Measurements from ENCODE around the gene B4GALT4.
"Not testable (repeated sequence)": the region's sequence is repeated elsewhere in the genome, so short reads cannot be mapped to it uniquely, and the experiment has no call there.

Gene B4GALT4

DNA sequence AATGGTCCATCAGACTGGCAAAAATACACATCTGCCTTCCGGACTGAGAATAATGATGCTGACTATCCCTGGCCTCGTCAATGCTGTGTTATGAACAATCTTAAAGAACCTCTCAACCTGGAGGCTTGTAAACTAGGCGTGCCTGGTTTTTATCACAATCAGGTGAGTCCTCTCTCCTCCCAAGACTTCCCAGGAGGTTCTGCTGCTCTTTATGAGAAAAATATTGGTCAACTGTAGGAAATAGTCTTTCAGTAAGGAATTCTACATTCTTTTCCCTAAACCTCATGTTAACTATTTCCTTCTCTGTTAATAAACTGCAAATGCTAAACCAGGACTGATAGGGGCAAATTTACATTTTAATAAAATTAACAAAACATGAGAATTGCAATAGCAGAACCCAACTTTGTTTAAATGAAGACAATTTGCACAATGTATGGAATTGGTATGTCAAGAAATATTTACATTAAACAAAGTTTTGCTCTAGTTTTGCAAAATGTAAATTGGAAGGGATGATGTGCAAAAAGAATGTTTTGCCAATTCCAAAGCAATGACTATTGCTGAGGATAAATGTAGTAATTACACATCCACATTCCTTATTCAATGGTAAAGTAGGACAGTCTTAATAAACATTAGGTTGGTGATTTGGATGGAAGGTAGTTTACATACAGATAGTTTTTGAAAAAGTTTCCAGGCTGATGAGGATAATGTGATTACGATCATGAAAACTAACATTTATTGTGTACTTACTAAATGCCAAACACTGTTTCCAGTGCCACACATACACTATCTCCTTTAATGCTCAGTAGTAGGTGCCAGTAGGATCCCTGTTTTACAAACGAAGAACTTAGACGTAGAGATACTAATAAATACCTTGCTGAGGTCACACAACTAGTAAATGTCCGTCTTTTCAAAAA is 46.2 kb downstream of the B4GALT4 start:
- no peak for DNase-seq

DNA sequence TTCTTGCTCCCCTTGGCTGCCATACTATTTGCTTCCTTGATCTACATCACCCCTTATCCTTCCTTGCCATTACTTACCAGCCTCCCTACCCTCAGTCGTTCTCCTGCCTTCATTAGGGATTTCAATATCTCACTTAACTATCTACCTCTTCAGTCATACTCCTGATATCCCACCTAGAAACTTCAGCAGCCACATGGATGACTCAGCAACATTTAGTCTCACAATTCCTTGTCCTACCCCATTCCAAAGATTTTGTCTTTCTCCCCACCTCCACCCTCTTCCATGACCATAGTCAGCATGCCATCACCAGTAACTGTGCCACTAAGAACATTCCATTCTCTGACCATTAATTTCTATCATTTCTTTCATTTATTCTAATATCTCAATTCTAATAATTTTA is 48.9 kb downstream of the B4GALT4 start:
- DNase-seq: no peak

DNA sequence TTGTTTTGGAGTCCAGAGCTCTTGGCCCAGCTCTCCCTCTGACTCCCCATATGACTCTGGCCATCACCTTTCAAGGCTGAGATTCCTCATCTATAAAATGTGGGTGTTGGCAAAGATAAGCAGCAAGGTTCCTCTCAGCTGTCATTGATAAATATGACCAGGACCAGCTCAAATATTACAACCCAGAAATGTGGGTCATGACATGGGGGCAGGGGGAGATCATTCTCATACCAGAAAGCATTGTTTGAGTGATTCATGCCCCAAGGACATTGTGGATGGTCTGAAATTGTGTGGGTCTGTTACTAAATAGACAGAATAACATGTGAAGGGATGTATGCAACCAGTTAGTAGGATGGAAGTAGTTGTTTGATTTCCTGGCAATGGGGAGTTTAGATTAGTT is 53.4 kb downstream of the B4GALT4 start:
- DNase-seq: no peak

DNA sequence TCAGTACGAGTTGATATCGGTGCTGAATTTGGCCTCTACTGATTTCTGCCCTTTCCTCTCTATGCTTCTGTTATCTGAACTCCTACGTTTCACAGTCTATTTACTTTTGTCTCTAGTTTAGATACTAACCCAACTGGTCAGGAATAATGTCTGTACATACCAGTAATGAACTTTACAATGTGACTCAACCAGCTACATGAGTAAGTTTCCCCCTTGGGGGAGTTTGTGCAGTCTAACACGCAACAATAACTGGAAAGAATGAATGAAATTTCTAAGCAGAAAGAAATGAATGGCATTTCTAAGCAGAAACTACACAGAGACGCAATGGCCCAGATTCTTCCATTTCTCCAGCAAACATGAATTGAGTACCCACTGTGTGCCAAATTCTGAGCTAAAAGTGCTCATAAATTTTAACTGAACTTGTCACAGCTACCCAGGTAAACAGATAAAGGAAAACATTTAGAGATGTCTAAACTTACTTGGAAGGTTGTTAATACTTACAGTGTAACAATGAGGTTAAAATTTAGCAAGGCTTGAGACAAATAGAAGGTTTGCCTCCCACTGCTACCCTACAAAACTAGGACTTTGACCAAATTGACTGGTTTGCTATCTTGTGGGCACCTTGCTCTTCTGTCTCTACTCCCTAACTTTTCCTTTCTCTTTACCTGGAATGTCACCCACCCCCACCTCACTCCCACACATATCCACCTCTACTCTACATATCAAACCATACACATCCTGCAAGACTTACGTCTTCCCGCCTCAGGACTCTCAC is 55.7 kb downstream of the B4GALT4 start:
- DNase-seq: no peak

DNA sequence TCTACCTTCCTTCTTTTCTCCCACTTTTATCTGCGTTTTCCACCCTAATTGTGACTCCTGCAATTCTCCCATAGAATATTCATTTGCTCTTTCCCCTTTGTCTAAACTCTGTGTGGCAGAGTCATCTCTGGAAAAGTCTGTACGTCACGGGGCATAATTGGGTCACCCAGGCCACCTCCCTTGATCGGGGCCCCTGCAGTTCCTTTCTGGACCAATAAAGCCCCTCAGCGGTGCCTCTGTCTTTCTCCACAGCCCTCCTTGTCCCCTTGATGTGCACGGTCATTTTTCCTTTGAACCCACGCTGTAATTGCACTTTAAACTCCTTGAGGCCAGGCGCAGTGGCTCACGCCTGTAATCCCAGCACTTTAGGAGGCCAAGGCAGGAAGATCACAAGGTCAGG is 56.6 kb downstream of the B4GALT4 start:
- DNase-seq: no peak

DNA sequence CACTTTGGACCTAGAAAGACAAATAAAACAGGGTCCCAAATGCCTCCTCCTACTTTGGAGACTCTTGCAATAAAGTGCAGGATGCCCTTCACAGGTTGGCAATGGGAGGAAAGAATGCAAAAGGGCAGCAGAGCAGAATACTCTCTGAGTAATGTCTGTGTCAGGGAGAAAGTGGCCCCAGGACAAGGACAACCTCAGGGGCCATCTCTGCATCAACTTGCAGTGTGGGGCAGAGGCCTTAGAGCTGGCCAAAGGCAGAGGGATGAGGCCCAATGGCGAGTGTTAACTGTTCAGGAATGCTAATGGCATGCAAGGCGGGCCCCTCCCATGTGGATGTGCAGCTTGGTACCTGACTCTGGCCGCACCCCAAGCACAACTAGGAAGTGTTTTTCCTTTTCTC is 58.9 kb downstream of the B4GALT4 start:
- no peak for DNase-seq

DNA sequence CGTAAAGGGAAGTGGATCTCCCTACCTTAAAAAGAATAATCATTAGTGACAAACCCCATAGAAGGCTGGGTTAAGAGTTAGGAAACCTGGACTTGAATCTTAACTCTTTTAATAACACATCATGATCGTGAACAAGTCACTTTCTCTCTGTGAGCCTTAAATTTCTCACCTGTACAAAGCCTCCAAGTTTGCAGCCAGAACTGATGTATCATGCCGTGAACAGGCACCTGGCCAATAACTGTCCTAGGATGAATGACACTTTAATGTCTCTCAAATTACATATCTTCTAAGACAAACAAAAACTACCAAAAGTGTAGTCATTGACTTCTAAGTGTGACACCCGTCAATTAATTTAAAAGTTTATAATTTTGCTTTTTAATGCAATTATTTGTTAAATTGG is 63.4 kb downstream of the B4GALT4 start:
- DNase-seq: no peak

DNA sequence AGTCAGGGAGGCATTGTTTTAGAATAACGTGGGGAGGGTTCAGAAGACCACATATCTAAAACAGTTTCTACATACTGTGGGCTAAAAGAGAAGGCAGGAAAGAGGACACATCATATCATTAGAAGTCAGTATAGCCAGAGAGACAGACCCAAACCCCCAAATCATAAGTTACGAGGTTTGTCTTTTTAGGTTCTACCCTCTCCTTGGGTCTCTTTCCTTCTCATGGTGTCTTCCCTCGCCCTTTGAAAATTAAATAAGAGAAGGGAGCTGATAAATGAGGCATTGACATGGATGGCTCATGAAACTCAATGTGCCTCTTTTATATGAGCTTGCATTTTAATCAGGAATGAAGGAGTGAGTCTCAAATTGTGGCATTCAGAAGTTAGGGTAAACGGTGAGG is 63.9 kb downstream of the B4GALT4 start:
- DNase-seq: no peak

DNA sequence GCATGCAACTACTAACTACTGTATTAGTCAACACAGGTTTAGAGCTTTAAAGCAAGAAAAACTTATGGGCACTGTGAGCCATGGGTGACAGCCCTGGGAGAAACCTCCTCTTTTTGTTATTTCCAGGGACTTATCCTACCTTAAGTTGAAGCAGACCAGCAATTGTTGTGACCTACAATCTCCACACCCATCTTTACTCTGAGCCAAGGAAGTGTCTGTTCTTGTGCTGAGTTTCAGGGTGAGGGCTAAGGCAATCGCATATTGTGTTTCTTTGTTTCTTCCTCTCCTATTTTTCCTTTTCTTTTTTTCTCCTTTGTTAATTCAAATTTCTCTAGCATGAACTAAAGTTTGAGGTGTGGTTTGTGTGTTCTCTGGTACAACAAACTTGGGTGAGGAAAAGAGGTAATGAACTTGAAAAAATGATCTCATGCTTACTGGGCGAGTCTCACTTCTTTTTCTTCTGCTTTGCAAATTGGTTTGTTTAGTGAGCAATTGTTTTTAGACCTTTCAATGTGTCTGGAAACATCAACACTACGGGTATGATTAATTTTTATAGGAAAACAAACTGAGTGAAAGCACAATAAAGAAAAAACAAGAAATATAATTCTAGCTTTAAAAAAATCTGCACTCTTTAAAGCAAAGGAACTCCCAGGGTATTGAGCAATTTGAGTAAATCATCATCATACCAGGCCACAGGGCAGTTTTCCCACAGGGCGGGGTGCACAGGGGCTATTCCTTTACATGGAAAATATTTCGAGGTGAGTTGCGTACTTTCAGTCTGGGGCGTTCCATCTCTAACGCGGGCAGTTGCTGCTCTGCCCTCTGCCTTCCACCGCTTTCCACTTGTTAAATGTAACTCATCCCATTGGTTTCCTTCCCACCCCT is 64.6 kb downstream of the B4GALT4 start:
- no peak for DNase-seq

DNA sequence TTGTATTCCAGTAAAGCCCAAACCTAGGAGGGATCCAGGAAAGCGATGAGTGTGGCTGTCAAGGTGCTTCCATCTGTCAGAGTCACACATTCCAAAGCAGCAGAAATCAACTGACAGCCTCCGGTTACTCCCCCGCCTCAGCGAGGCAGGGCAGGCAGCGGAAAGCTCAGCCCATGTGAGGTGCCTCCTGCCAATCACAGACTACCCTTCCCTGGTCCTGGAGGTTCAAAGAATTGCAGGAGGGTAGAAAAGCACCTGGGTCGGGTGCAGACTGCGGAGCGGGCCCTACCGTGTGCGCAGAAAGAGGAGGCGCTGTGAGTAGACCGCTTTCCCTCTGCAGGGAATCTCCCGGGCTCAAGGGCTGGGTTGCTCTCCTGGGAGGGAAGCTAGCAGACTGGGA is 67.4 kb downstream of the B4GALT4 start, which contains the start of gene UPK1B:
Gene UPK1B (plus strand): TSS at position 274 of the 400 bp plus-strand sequence. CDS start 13,144 bp downstream, outside the sequence.
- DNase-seq: no peak

DNA sequence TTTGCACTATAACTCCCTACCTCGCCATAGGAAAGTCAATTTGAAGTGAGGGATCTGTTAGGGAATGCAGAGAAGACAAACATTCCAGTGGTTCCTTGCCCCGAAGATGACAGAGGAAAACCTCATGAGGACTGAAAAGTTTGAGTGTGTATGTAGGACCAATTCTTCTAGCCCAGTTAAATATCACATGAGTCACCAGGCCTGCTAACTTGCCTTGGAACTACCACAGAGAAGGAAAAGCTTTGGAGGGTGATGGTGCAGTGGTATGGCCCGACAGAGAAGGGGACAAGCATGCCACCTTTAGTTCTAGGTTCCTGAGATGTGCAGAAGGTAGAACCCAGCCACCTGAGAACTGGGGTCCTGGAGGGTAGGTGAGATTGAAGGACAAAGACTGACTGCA is 69.9 kb downstream of the B4GALT4 start:
- no peak for DNase-seq

DNA sequence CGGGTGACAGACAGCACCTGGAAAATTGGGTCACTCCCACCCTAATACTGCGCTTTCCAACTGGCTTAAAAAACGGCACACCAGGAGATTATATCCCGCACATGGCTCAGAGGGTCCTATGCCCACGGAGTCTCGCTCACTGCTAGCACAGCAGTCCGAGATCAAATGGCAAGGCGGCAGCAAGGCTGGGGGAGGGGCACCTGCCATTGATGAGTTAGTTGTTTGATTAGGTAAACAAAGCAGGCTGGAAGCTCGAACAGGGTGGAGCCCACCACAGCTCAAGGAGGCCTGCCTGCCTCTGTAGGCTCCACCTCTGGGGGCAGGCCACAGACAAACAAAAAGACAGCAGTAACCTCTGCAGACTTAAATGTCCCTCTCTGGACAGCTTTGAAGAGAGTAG is 75.9 kb downstream of the B4GALT4 start:
- DNase-seq: not testable (repeated sequence)
